H54 (cell line): ENCODE results near the gene RNF32.
"Not testable (repeated sequence)": the region's sequence is repeated elsewhere in the genome, so short reads cannot be mapped to it uniquely, and the experiment has no call there.

ENCODE experiments used
- DNase-seq: peaks from one replicate; pipeline ENCODE4 v3.0.0; 2011; ENCODE audit warnings: low spot score, mixed read lengths; ENCODE audit not compliant: insufficient read length
- FAIRE-seq: peaks from 3 replicates; lab custom pipeline; 2011; peaks lifted over from hg19 to GRCh38; lab: Jason Lieb, UNC
- POLR2A ChIP-seq: IDR thresholded peaks from 2 replicates; pipeline ENCODE4 v1.6.1; 2011; ENCODE audit warnings: low read depth, mild to moderate bottlenecking, low read length

RNF32 gene

DNA sequence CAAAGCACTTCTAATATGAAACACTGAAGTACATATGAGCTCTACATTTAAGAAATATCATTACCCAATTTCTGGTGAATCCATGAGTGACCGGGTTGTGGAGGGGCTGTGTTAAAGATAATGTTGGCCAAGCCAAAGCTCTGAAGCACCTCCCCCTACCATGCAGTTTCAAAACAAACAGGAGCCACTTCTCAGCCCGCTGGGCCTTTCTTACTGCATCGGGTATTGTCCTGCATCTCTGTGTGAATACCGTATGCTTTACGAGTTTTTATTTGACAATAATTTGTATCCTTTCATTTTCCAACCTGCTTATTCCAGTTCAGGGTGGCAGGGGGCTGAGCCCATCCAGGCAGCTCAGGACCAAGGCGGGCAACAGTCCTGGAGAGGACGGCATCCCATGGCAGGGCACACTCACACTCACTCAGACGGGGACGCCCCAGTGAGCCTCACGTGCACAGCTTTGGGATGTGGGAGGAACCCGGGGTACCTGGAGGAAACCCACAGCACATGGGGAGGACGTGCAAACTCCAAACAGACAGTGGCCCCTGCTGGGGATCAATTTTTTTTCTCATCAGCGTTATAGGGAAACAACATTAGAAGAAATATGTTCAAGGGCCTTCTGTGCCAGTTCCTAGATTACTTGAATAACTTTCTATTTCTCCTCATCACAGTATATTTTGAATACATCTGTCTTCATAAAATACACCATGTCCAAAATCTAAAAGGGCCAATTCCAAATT, 1.9 kb downstream of the RNF32 start:
- no peak for FAIRE-seq
- no peak for DNase-seq
- no peak for TF ChIP-seq POLR2A

DNA sequence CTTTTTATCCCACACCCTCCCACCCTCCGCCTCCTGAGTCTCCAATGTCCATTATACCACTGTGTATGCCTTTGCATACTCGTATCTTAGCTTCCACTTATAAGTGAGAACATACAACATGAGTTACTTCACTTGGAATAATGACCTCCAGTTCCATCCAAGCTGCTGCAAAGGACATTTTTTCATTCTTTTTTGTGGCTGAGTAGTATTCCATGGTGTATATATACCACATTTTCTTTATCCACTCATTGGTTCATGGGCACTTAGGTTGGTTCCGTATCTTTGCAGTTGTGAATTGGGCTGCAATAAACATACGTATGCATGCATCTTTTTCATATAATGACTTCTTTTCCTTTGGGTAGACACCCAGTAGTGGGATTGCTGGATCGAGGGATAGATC, 6.8 kb downstream of the RNF32 start:
- FAIRE-seq, DNase-seq: not testable (repeated sequence)

DNA sequence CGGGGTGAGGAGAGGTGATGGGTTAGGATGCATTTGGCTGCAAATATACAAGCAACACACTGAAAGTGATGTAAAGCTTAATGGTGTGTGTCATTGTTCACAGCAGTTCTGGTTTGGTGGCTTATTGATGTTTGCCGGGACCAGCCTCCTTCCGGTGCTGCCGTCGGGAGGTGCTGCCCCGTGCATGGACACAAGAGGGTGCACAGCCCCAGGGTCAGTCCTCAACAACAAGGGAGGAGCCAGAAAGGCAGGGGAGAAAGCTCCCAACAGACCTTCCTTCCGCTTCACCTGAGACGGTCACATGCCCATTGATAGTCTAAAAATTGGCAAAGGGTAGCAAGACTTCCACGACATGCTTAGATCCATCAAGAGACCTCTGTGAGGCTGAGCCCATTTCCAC, 9.5 kb downstream of the RNF32 start:
- DNase-seq (no peak), FAIRE-seq (no peak)
- no peak for TF ChIP-seq POLR2A

DNA sequence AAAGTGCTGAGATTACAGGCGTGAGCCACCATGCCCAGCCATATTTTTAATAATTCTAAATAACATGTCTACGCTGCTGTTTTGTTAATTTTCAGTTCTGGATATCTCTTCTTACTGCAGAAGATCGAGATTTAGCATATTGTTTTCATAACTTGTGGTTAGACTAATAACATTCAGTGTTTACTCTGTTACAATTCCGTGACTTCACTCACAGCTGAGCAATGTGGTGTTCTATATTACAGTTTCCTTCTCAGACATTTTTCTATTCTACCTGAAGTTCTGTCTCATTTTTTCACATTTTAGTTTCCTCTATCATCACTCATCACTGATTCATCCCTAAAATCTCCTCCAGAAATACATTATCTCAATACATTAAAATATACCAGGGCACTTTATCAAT, 10.9 kb downstream of the RNF32 start:
- no peak for FAIRE-seq
- DNase-seq = no peak
- TF ChIP-seq POLR2A = no peak

DNA sequence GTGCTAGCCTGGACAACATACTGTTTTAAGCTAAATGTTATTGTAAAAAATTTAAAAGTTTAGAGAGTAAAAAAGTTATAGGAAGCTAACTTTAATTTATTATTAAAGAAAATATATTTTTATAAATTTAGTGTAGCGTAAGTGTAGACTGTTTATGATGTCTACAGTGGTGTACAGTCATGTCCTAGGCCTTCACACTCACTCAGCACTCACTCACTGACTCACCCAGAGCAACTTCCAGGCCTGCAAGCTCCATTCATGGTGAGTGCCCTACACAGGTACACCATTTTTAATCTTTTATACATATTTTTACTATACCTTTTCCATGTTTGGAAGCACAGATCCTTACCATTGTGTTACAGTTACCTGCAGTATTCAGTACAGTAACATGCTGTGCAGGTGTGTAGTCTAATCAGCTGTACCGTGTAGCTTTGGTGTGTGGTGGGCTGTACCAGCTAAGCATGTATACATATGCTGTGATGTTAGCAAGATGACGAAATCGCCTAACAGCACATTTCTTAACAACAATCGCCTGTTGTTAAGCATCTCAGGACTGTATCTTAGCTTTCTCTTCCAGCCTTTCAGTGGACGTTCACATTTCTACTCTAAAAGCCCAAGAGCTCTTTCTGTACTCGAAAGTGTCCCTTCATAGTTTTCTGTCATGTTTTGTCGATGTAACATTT, 12.5 kb downstream of the RNF32 start:
- DNase-seq (no peak), FAIRE-seq (no peak)
- TF ChIP-seq POLR2A = no peak

DNA sequence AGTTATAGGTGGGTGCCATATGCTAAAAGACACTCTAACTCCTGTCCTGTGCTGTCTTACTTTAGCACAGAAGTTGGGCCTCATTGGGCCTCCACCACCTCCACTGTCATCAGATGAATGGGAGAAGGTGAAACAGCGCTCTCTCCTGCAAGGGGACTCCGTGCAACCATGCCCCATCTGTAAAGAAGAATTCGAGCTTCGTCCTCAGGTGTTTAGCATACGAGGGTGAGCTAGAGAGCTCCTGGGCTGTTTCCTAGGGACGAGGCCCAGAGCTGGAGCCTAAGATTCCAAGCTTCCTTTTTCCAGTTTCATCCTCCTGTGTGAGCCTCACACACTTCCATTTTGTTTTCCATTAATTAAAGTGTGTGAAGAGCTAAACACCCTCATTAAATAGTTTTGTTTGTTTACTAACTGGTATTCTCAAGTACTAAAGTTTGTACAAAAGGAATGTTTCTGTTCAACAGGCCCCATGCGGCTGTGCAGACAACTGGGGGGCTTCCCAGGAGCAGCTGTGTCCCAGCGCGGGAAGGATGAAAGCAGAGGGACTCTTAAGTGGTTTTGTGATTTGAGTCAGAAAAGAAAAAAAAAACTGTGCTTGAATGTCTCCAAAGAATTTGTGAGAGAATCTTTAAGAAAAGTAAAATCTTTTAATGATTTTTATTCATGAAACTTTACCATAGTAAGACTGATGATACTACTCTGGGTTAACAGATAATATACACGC, 14.1 kb downstream of the RNF32 start:
- DNase-seq = no peak
- no peak for TF ChIP-seq POLR2A
- no peak for FAIRE-seq

DNA sequence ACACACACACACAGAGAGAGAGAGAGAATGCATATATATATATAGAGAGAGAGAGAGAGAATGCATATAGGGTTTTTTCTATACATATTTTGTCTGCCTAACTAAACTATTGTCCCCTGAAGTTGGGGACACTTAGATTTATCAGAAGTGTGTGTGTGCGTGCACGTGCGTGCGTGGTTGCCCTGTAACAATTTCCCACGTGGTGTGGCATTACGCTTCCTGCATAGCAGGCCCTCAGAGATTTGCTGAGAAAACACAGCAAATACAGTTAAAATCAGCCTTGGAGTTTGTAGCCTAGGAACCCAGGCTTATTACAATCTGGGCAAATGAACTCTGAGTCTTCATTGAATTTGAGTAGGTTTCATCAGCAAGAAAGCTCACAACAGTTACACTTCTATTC, 14.7 kb downstream of the RNF32 start:
- DNase-seq = no peak
- TF ChIP-seq POLR2A = no peak
- FAIRE-seq = no peak

DNA sequence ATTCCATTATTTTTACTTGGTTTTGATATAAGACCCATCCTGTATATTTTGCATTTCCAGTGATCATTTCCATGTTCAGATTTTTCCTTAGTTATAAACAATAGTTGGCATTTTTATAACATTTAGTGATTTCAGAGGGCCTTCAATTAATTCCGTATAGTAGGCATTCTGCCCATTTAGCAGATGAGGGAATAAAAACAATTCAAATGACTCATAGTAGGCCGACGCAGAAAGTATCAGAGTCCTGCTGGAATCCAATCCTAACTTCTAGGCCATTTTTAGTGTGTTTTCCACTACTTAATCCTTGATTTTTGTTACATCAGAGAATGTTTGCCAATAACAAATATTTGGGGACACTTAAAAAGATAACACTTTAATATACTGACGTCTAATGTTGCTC, 15.4 kb downstream of the RNF32 start:
- DNase-seq = no peak
- FAIRE-seq = no peak
- no peak for TF ChIP-seq POLR2A

DNA sequence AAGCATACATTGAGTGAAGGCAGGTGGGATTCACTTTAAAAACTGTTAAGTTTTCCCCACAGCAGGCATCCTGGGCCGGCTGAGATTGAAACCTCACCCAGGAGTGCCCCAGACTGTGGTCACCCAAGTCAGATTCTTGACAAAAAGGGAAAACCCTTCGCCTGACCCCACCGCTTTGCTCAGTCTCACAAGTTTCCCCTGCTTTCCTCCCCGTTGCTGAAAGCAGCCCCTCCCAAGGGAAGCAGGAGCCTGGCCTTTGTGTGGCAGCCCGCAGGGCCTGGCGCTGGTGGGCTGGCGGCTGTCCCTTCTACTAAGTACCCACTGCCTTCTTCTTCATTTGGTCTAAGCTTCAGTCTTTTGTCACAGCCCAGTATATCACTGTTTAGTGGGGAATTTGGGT, 16.0 kb downstream of the RNF32 start:
- no peak for FAIRE-seq
- no peak for DNase-seq
- TF ChIP-seq POLR2A = no peak

DNA sequence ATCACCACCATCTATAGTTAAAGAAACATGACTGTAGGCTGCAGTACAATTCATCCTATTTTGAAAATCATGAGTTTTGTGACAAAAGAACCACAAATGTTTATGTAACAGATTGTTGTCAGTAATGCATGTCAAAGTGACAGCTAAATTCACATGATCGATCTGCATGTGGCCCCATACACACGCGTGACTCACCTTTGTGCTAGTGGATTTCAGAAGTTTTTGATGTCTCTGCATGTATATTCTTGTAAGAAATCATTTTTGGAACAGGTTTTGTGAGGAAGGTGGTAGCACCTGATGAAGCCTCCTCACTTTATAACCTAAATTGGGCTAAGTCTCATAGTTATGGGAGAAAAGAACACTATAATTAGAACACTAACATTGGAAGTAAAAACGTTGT, 17.1 kb downstream of the RNF32 start:
- TF ChIP-seq POLR2A = no peak
- FAIRE-seq (no peak), DNase-seq (no peak)

DNA sequence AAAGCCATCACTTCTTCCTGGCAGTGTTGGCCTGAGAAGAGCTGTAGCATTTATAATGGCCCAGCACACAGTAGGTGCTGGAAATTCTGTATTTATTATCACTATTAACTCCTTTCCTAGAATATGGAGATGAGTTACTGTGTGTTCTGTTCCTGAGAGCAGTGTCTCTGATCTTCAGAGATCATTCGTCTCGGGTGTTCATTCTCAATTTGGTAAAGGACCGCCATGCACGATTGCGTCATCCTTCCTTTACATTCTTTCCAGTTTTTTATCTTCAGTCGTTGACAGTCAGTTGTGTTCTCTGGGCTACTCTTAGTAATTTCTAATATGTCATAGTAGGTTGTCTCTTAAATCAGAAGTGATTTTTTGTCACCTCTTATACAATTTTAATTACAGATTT, 18.6 kb downstream of the RNF32 start:
- TF ChIP-seq POLR2A = no peak
- FAIRE-seq = no peak

DNA sequence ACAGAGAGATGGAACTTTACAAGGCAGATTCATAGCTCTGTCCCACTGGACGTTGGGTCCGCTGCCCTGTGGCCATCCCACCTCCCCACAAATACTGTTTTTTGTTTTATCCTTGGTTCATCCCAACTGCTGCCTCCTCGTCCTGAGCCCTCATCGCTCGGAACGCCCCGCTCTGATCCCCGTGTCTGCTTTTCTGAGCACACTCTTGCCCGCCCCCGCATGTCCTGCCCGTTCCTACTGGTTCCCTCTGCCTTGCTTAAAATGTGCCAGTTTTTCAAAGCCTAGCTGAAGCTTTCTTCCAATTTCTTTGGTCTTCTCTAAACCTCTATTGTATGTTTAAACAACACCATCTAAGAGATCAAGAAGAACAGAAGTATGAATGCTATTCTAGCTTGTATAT, 19.4 kb downstream of the RNF32 start:
- no peak for DNase-seq

More for the DNA sequence above, 18.6 kb downstream of the RNF32 start:
- DNase-seq = no peak

DNA sequence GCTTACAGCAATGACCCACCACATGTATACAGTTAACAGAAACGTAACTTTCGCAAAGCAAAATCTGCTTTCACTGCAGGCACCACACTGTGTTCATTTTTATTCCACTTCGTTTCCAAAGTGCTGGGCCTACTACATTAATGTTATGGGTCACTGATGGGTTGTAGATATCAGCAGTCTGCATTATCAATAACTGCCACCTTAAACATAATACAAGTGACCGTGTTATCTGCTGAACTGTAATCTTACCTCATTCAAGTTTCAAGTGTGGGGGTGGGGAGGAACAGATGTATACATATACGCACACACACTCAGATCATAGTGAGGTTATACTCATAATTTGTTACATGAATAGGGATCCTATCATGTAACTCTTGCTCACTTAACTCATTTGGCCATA, 21.1 kb downstream of the RNF32 start:
- no peak for FAIRE-seq
- DNase-seq = no peak
- no peak for TF ChIP-seq POLR2A

More for the DNA sequence above, 19.4 kb downstream of the RNF32 start:
- no peak for TF ChIP-seq POLR2A
- no peak for FAIRE-seq

DNA sequence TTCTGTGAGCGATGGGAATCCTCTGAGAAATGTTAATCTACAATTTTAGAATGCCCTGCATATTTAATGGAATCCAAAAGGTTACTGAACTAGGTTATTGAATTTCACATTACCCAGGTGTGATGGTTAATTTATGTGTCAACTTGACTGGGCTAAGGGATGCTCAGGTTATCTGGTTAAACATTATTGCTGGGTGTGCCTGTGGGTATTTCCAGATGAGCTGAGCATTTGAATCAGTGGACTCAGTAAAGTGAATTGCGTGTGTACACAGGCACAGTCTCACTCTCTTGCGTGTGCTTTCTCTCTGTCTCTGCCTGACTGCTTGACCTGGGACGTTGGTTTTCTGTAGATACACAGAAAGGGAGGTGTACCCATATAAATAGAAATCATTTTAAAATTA, 21.7 kb downstream of the RNF32 start:
- TF ChIP-seq POLR2A = no peak
- DNase-seq (no peak), FAIRE-seq (no peak)
